ENCODE data around the gene SSTR4. TPM values are rescaled to one million over a fixed set of nuclear protein-coding genes. Genes with fewer than 3 reads are reported as not detected.
A peak's percentile ranks its signal among the peaks of the same experiment; 100 is the strongest.

The SSTR4 gene
- total and polyA plus RNA-seq, 2 of the 13 experiments (the other 11 are each of a cell fraction or from before 2014, with no cell fraction given), result not detected

GRCh38 chr20:23078351-23079015 is 43.4 kb downstream of the SSTR4 start:
- Histone ChIP-seq H3K4me1 (ENCODE audit: insufficient read depth, low read length) (no peaks in the 10 kb centered on the region), H3K36me3 (replicated peaks in 1 of 2; ENCODE audit: control insufficient read depth in 1 of 2, insufficient read depth in 2 of 2, low read length in 2 of 2) (no peaks in the 10 kb centered on the region), H3K4me2 (ENCODE audit: low read depth, low read length) (no peak overlapping the region), H3K27ac (ENCODE audit: extremely low read length, insufficient read depth, low read length) (no peak overlapping the region), H3K9me3 (ENCODE audit: low read length) (no peaks in the 10 kb centered on the region), H3K27me3 (ENCODE audit: control insufficient read depth in 1 of 2, insufficient read depth in 2 of 2, low read length in 2 of 2) (no peaks in the 10 kb centered on the region), H3K79me2 (ENCODE audit: insufficient read depth, low read length) (no peaks in the 10 kb centered on the region), H3K9ac (ENCODE audit: insufficient read depth, low read depth, low read length) (no peak overlapping the region), H2AFZ (ENCODE audit: low read length) (no peak overlapping the region), H4K20me1 (ENCODE audit: insufficient read depth, low read length) (no peaks in the 10 kb centered on the region), H3K4me3 (replicated peaks in 1 of 3; ENCODE audit: insufficient read depth in 1 of 3, low read depth in 2 of 3, low read length in 3 of 3) (no peak overlapping the region)
- ATAC-seq (no peak), FAIRE-seq (no peak), DNase-seq (ENCODE audit: low spot score) (no peak)
- BruUV-seq (replicated peaks), result no TSS peak
- intact Hi-C loops (cut with micrococcal nuclease; ENCODE audit: unreplicated experiment) (loop anchor here (10.0 kb wide), 1 partner anchor 384 kb away; no protein-coding TSS in a partner anchor), in situ Hi-C loops (cut with HindIII; ENCODE audit: extremely low pct_ligation_motif_present, low pct_unique_long_range_greater_than_20kb) (no loop called here)
- 42% methylated on average over 5 of the region's 5 CpGs for WGBS (ENCODE audit: low lambda C conversion rate)
- ChIA-PET POLR2A (no interaction called here), CTCF (ENCODE audit: low intra/inter-chr PET ratio, low total read pairs) (no interaction called here)
- TF ChIP-seq ZNF205 (CRISPR knock-in tag; IDR thresholded peaks at IDR 0.05), result no peak
- no peak for TF ChIP-seq ZNF768 (CRISPR knock-in tag; IDR thresholded peaks at IDR 0.05)
- TF ChIP-seq ESRRA (CRISPR knock-in tag; IDR thresholded peaks at IDR 0.05; ENCODE audit: low read depth), result no peak
- TF ChIP-seq ZNF850 (CRISPR knock-in tag; conservative IDR thresholded peaks at IDR 0.05), result no peak

GRCh38 chr20:23079016-23079351 is 43.9 kb downstream of the SSTR4 start:
- ChIA-PET CTCF (ENCODE audit: low intra/inter-chr PET ratio, low total read pairs) (no interaction called here), POLR2A (no interaction called here)
- DNase-seq (ENCODE audit: low spot score), result peak; percentile 16
- in situ Hi-C loops (cut with HindIII; ENCODE audit: extremely low pct_ligation_motif_present, low pct_unique_long_range_greater_than_20kb) (no loop called here), intact Hi-C loops (cut with micrococcal nuclease; ENCODE audit: unreplicated experiment) (loop anchor here (10.0 kb wide), 1 partner anchor 384 kb away; no protein-coding TSS in a partner anchor)
- H3K27ac ChIP-seq (ENCODE audit: extremely low read length, insufficient read depth, low read length), result no peak overlapping the region
- FAIRE-seq, result no peak
- 9% methylated on average over 6 of the region's 6 CpGs for WGBS (ENCODE audit: low lambda C conversion rate)
- no peak overlapping the region for H3K9ac ChIP-seq (ENCODE audit: insufficient read depth, low read depth, low read length)
- H2AFZ ChIP-seq (ENCODE audit: low read length), result no peak overlapping the region
- ATAC-seq, result peak; percentile 80
- no peak overlapping the region for H3K4me3 ChIP-seq (replicated peaks in 1 of 3; ENCODE audit: insufficient read depth in 1 of 3, low read depth in 2 of 3, low read length in 3 of 3)
- H3K4me2 ChIP-seq (ENCODE audit: low read depth, low read length), result no peak overlapping the region
- H3K4me1 ChIP-seq (ENCODE audit: insufficient read depth, low read length), result no peaks in the 10 kb centered on the region
- no peaks in the 10 kb centered on the region for H3K27me3 ChIP-seq (ENCODE audit: control insufficient read depth in 1 of 2, insufficient read depth in 2 of 2, low read length in 2 of 2)
- no peaks in the 10 kb centered on the region for H3K9me3 ChIP-seq (ENCODE audit: low read length)
- no peaks in the 10 kb centered on the region for H4K20me1 ChIP-seq (ENCODE audit: insufficient read depth, low read length)
- no peaks in the 10 kb centered on the region for H3K36me3 ChIP-seq (replicated peaks in 1 of 2; ENCODE audit: control insufficient read depth in 1 of 2, insufficient read depth in 2 of 2, low read length in 2 of 2)
- H3K79me2 ChIP-seq (ENCODE audit: insufficient read depth, low read length), result no peaks in the 10 kb centered on the region
- no TSS peak for BruUV-seq (replicated peaks)
- TF ChIP-seq MIER3 (CRISPR knock-in tag; IDR thresholded peaks at IDR 0.05; ENCODE audit: borderline replicate concordance) (no peak), CSRNP1 (CRISPR knock-in tag; IDR thresholded peaks at IDR 0.05) (no peak), ZNF788 (CRISPR knock-in tag; IDR thresholded peaks at IDR 0.05; ENCODE audit: borderline replicate concordance) (no peak), LBX2 (CRISPR knock-in tag; IDR thresholded peaks at IDR 0.05; ENCODE audit: borderline replicate concordance) (no peak), SNAPC5 (CRISPR knock-in tag; IDR thresholded peaks at IDR 0.05; ENCODE audit: borderline replicate concordance) (no peak), DMTF1 (CRISPR knock-in tag; IDR thresholded peaks at IDR 0.05) (no peak)

All from HepG2 (cell line).